ENCODE measurements around the gene SANBR.
"Not testable (repeated sequence)": the region's sequence is repeated elsewhere in the genome, so short reads cannot be mapped to it uniquely, and the experiment has no call there.

The SANBR gene
- total RNA-seq = 3.2 reads per million, percentile 12 among the genes with 10 or more reads in this experiment

GRCh38 chr2:61065714-61066709, at the start of gene SANBR:
Gene SANBR (plus strand): TSS chr2:61065871. CDS start chr2:61070351, 4,480 bp downstream.
- DNase-seq = peak; percentile 79

- no peak for DNase-seq
These were observed 49.7 kb upstream of the SANBR start for GRCh38 chr2:61015976-61016375.

GRCh38 chr2:61016392-61017002, 49.2 kb upstream of the SANBR start:
- DNase-seq = no peak

GRCh38 chr2:61017003-61017555, 48.6 kb upstream of the SANBR start:
- peak; percentile 61 for DNase-seq

- peak; percentile 49 for DNase-seq
These were observed 47.9 kb upstream of the SANBR start, which contains the start of the genes PEX13 and PUS10 for GRCh38 chr2:61017556-61018317. Gene PEX13 (plus strand): TSS chr2:61017720. CDS start chr2:61017760, 40 bp downstream. Gene PUS10 (minus strand): TSS chr2:61018255. CDS start chr2:61011890, 6,365 bp downstream.

- no peak for DNase-seq
These were observed 47.3 kb upstream of the SANBR start for GRCh38 chr2:61018318-61018755.

- no peak for DNase-seq
These were observed 46.9 kb upstream of the SANBR start for GRCh38 chr2:61018798-61019197.

- no peak for DNase-seq
These were observed 44.4 kb upstream of the SANBR start for GRCh38 chr2:61021228-61021660.

- DNase-seq = no peak
These were observed 42.0 kb upstream of the SANBR start for GRCh38 chr2:61023670-61024069.

GRCh38 chr2:61029533-61029932, 36.1 kb upstream of the SANBR start:
- DNase-seq = no peak

GRCh38 chr2:61034592-61034991, 31.1 kb upstream of the SANBR start:
- not testable (repeated sequence) for DNase-seq

- DNase-seq = not testable (repeated sequence)
These were observed 29.0 kb upstream of the SANBR start for GRCh38 chr2:61036643-61037042.

GRCh38 chr2:61042807-61043206, 22.9 kb upstream of the SANBR start:
- no peak for DNase-seq

GRCh38 chr2:61044636-61045035, 21.0 kb upstream of the SANBR start:
- no peak for DNase-seq

- no peak for DNase-seq
These were observed 20.4 kb upstream of the SANBR start for GRCh38 chr2:61045226-61045625.

GRCh38 chr2:61045999-61046398, 19.7 kb upstream of the SANBR start:
- DNase-seq = no peak

GRCh38 chr2:61055557-61055956, 10.1 kb upstream of the SANBR start:
- no peak for DNase-seq

- no peak for DNase-seq
These were observed 8.1 kb upstream of the SANBR start for GRCh38 chr2:61057562-61057961.

- DNase-seq = no peak
These were observed 6.3 kb upstream of the SANBR start for GRCh38 chr2:61059382-61059781.

- DNase-seq = no peak
These were observed 8.4 kb downstream of the SANBR start for GRCh38 chr2:61074100-61074499.

GRCh38 chr2:61085883-61086282, 20.2 kb downstream of the SANBR start:
- no peak for DNase-seq

GRCh38 chr2:61089797-61090196, 24.1 kb downstream of the SANBR start:
- DNase-seq = no peak

Data from effector CD4-positive, alpha-beta T cell (primary cell).